GM18867 (cell line): ENCODE results near the gene PLCH1.
"Not testable (repeated sequence)": the region's sequence is repeated elsewhere in the genome, so short reads cannot be mapped to it uniquely, and the experiment has no call there.

Experiments
- ATAC-seq: cut with Tn5 transposase; IDR thresholded peaks from one replicate; pipeline ENCODE4 v1.9.1; 2021; ENCODE audit warnings: mild to moderate bottlenecking, moderate library complexity; ENCODE audit not compliant: unreplicated experiment

The PLCH1 gene

DNA sequence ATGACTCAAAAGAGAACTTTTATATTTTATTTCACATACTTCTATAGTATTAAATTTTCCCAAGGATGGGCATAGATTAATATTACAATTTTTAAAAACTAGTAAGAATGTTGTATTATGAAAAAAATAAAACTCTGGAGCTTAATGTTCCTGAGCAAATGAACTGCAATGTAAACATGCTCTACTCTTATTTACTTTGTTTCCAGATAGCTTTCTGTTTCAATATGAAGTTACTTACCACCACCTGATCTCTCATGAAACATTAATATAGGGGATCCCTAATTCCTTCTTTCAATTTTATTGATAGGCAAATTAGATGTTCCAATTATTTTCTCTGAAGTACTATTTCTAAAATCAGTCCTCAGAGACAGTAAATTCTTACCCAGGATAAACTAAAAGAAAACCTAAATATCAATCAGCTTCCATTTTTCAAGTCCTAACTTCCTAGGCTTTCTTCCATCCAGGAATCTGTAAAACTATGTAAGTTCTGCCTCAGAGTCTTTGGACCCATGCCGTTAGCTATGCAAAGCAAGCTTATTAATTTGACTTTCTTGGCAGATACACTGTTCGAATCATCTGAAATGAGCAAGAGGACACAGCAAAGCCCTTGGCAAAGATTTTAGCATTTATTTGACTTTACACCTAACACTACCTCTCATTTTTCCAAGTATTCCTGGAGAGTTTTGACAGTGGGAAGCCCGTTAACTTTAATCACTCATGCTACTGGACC is 93.2 kb downstream of the PLCH1 start:
- ATAC-seq, result no peak

DNA sequence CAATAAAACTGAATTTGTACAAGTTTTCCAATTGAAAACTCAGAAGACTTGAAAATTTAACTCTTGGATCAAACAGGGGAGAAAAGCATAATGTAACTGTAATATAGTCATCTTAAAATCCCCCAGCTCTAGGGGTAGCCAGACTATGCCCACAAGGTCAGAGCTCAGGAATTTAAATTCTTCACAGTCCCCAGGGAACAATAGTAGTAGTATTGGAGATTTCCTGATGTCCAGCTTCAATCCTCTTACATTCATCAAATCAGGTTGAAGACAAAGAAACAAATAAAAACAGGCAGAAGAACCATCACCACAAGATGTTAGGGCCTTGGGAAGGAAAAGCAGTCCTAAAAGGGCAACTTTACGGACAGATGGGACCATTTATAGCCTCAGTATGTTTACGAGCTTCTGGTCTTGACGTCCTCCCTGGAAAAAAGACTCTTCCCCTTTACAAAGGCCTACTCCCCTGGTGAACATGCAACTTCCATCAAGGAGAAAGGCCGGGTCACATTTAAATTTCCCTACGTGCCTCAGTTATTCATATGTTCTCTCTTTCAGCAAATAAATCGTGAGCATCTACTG is 96.8 kb downstream of the PLCH1 start:
- no peak for ATAC-seq

DNA sequence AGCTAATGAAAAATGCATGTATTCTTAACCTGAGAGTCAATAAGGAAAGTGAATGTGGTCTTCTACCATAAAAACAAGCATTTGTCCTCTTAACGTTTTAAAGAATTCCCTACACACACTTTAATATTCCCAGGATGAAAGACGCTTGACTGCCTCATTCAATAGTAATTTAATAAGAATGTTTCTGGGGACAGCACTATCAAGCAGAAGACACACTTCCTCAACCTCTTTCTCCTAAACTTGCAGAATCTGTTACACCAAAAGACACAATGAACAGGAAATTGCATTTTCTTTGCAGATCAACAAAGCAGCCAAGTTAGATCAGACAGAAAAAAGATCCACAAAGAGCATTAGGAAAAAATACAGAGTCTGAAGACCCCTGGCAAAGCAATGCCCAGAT is 97.7 kb downstream of the PLCH1 start:
- no peak for ATAC-seq

DNA sequence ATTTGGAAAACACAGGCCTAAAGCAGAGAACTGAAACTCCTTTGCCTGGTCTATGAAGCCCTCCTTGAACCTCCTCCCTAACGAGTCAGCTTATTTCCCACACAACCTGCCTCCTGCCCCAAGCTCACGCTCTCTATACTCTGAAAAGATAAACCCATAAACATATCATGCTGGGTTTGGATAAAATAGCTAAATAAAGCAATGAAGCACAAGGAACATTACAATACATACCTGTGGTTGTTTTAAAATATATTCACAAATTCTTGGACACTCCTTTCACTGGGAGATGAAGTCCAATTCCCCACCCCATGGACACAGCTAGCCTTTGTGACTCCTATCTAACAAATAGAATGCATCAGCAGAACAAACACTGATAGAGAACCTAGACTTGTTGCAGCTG is 98.2 kb downstream of the PLCH1 start:
- no peak for ATAC-seq

DNA sequence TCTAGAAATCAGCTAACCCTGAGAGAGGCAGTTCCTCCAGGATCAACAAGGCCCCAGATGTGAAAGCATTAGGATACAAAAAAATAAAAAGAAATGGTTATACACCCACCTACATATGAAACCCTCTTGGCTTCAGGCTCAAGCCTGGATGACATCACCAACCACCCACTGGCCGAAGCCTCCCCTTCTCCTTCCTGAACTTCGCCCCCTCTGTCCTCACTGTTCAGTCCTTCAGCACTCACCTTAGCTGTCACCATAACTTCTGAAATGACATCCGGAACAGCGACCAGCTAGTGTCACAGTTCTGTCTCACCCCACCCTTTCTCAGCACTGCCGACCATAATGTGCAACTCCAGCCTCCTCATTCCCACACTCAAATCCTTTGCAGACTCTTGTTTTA is 98.7 kb downstream of the PLCH1 start:
- ATAC-seq, result no peak

DNA sequence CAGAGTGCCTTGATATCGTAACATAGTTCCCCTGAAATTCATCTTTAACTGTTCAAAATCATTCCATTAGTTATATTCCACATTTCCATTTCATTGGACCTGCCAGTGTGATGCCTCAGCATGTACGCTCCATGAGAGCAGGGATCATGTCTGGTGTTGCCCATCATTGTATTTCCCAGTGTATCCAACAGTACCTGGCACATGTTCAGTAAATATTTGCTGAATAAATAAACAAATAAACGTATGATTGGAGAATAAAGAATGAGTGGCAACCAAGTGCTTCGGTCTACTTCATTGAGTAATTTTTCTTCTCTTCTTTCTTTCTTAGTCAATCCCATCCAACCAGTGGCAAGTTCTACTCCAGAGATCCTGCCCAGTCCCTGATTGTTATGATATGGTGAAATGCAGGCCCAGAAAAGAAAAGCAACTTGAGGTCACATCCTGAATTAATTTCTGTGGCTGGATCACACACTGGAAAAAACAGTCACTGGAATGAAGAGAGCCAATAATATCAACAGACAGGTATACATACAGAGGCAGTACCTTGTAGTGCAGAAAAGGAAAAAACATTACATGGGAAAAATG is 101.2 kb downstream of the PLCH1 start:
- ATAC-seq, result no peak

DNA sequence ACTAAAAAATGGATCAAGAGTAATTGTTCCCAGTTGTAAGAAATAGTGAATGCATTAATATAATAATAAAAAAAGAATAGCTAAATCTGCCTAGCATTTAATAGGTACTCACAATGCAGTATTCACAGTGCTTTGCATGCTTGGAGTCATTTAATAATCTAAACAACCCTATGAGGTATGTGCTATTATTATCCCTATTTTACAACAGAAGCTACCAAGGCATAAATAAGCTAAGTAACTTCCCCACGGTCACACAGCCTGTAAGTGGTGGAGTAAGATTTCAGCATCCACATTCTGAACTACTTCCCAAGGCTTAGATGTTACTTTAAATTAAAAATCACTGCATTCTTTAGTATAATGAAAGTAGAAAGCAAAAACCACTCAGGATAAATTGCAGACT is 102.9 kb downstream of the PLCH1 start:
- ATAC-seq, result no peak

DNA sequence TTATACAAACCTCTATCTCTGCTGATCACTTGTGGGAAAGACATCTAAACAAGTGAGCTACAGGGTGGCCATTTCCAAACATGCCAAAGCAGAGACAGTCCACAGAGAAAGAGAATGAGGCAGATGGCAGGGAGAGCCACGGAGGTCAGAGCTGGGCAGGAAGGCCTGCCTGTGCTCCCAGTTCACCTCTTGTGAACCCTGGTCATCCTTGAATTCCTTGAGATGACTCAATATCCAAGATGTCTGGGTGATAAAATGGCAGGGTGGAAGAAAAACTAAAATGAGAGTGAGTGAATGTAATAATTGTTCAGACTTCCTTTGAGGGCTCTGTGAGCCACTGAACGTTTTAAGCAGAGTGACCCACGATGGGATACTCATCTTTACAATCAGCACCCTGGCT is 104.8 kb downstream of the PLCH1 start:
- ATAC-seq, result no peak

DNA sequence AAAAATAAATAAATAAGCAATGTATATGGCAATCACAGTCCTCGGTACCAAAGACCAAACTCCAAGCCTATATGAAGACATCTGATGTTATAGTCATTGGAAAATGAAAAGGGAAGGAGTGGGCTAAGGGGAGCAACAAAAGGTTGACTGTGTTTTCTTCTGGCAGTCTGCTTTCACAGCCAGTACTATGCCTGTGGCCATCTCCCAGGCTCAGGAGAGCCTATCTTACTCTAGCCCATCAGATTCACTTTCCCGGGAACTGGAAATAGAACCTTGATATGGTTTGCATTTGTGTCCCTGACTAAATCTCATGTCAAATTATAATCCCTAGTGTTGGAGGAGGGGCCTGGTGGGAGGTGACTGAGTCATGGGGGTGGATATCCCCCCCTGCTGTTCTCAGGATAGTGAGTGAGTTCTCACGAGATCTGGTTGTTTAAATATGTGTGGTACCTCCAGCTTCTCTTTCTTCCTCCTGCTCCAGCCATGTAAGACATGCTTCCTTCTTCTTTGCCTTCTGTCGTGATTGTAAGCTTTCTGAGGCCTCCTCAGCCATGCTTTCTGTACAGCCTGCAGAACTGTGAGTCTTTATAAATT is 105.3 kb downstream of the PLCH1 start:
- ATAC-seq, result no peak

DNA sequence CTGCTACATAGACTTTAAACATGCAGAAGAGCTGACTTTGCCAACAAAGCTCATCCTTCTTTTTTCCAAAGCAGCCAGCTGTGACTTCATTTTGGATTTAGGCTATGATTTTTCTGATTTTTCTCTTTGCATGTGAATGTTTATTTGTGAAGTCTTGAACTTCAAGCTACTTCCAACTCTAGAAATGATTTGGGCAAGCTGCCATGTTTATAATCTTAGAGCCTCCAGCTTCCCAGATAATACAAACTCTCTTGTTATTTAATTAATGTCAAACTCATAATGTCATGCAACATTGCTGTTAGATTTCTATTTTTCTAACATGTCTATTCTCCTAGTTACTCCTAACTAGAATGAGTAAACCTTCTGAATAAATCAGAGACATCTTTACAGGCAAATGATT is 106.4 kb downstream of the PLCH1 start:
- not testable (repeated sequence) for ATAC-seq

DNA sequence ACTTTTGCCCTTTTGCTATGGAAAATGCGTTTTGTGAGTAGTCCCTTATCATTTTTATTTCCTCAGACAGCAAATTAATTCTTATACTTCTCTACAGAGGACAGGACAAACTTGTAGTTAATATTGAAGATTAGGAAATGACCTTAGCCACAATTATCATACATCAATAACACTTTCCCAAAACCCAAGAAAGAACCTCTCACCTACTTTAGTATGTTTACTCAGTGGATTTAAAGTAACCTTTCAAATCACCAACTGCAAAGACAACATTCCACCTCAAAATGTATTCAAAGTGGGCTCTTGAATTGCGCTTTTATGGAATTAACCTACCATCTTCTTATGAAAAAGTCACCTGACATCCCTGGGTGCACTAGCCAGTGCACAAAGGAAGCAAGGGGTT is 107.3 kb downstream of the PLCH1 start:
- no peak for ATAC-seq

DNA sequence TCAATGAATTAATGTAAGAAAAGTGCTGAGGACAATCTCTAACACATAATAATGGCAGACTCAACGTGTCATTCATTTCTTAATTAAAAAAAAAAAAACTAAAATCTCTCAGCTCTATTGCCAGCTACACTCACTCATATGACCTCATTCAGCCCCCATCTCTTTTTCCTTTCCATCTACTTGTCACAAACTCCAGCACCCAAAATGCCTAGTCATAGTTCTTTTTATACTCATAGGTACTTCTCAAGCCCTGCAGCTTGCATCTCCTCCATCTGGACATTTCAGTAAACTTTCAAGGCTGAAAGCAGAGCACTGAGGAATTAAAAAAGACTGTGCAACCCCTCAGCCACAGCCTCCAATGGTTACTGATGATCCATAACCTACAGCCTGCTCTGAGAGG is 109.8 kb downstream of the PLCH1 start:
- ATAC-seq, result no peak

DNA sequence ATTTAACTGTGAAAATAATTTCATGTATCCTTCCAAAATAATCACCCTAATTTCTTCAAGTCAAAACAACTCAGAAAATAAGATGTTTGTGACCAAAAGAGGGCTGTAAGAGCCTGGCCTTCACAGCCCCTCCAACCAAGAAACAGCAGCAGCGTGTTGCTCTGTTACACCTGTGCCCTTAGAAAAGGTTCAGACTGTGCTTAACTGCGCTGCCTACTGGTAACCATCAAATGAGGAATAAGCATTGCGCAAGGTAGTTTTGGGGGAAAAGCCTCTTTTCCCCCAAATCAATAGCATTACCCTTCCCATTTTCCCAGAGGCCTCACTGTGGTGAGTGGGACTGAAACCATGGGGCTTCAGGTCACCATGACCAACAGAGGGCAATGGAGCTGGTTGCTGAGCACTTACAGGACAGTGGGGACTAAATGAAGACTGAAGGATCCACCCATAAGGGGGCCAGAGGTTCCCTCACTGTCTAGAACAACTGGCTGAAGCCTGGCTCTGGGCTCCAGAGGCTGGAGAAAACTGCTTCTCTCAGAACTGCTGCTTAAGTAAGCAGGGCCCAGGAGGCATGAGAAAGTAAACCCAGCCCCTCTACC is 110.7 kb downstream of the PLCH1 start:
- no peak for ATAC-seq

DNA sequence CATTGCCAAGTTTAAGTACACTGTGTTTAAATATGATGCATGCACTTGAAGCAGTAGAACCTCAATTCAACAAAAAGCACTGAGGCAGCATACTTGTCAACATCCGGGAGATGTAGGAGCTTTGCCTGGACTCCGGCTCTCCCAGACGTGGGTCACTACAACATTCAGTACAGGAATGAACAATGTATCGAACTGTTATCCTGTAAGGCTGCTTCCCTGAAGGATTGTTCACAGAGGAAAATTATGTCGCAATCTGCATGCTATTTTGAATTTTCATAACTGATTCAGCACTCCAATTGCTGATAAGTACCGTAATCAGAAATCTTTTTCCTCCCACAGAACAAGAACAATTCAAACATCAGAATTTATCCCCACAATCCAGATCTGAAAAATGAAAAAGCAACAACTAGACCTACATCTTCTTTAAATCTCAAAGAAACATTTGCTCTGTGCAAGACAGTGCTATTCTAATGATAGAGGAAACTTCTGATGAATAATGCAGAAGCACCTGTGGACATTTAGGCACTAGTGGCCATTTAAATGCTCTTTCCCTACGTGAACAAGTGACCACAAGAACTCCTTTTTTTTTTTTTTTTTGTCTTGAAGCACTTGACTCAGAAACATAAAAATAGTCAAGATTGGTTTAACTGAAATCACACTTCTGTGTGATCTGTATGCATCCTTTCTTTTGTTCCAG is 113.4 kb downstream of the PLCH1 start:
- ATAC-seq, result no peak

DNA sequence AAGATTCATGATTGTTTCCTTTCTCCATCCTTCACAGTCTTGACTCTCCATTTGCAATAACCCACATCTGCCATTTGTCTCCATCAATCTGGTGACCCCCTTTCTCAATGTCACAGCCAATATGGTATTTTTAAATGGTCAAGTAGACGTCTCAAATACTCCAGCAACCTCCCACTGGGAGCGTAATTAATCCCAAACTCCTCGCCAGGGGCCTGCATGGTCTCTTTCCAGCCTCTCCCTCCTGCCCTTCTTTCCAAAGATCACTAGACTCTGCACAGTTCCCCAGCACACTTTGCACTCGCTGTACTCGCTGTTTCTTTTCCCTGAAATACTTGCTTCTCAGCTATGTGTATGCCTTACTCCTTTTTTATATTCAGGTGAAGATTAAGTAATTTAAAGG is 115.3 kb downstream of the PLCH1 start:
- no peak for ATAC-seq

DNA sequence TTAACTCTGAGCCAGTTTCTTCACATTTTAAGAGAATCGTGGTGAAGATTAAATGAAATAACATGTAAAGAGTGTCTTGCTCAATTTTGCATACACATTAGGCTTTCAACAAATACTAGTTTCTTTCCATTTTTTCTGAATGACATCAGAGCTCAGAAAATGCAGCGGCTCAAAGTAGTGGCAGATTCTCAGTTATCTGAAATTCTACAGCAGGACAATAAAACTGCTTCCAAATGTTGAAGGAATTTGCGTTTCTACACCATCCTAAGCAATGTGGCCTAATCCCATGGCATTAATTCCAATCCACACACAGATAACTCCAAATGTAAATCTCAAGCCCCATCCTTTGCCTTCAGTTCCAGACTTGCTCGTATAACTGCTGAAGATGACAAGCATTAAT is 115.8 kb downstream of the PLCH1 start:
- no peak for ATAC-seq

DNA sequence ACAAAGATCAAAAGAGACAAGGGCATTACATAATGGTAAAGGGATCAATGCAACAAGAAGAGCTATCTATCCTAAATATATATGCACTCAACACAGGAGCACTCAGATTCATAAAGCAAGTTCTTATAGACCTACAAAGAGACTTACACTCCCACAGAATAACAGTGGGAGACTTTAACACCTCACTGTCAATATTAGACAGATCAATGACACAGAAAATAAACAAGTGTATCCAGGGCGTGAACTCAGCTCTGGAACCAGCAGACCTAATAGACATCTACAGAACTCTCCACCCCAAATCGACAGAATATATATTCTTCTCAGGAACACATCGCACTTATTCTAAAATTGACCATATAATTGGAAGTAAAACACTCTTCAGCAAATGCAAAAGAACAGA is 122.2 kb downstream of the PLCH1 start:
- ATAC-seq, result not testable (repeated sequence)

DNA sequence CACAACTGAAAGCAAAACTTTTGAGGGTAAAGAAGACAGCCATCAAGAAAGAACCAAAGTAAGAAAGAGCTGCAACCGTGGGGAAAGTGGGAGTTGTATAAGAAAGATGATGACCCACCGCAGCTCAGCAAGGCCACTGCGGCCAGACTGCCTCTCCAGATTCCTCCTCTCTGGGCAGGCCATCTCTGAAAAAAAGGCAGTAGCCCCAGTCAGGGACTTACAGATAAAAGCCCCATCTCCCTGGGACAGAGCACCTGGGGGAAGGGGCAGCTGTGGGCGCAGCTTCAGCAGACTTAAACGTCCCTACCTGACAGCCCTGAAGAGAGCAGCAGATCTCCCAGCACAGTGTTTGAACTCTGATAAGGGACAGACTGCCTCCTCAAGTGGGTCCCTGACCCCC is 124.3 kb downstream of the PLCH1 start:
- ATAC-seq, result not testable (repeated sequence)

DNA sequence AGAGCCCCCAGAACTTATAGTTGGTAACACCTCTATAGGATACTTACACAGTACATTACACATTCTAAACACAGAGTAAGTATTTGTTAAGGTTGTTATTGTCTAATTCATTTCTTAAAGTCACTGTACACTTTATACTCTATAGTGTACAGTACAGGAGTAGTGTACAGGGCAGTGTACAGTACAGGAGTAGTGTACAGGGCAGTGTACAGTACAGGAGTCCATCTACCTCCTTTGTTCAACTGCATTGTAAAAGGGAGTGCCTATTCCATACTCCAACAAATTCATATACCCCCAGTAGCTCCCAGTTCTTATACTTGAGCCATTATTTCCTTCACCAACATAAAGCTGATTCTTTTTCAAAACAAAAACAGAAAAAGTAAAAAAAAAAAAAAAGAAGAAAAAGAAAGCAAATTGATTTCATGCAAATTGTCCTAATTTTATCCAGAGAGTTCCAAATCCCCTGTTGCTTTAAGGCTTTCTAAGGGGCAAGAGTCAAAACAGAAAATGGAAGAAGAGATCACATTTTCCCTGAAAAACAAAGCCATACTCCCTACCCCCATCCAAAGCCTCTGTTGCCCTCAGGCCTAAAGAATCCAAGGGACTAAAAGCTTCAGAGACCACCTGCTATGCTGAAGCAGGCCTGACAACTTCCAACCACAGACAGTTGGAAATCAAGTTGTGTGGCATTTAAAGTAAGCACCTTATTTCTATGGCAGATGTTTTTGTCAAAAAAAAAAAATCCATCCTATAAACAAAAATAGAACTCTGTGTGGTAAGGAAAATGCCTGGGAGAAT is 125.6 kb downstream of the PLCH1 start:
- no peak for ATAC-seq

DNA sequence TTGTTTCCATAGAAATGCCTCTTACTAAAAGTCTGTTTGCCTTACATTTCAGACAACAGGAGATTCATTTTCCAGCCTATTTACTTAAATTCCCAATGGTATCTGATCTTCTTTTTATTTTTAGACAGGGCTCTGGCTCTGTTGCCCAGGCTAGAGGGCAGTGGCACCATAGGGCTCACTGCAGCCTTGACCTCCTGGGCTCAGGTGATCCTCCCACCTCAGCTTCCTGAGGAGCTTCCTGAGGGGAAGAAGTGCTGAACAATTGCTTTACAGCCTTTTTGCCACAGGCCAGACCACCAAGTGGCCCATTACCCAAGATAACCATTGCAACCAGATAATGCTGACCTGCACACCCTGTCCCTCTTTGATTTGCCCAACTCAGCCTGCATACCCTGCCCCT is 126.3 kb downstream of the PLCH1 start:
- ATAC-seq, result no peak
